Measurements from ENCODE around the gene C11orf97.

Gene C11orf97

DNA sequence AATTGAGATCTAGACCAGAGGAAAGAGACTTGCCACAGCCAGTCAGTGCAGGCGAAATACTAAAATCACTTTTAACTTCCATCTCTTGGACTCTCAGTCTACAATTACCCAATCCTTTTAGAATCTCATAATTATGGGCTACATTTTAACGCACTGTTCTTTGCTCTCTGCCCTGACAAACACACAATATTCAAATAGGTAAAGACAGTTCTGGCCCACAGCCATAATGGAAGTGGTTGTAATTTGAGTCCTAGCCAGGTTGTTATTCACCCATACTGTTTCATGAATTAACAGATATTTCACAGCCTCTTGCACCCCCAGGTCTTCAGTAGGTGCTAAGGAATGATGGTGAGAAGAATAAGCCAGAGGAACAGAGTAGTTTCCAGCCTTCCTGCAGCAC, 830 bp downstream of the C11orf97 start:
- no peak overlapping the region for H3K4me2 ChIP-seq (ENCODE audit: low read depth, low read length)
- no peaks in the 10 kb centered on the region for H3K27me3 ChIP-seq (replicated peaks; ENCODE audit: insufficient read depth, low read length)
- H3K9me2 ChIP-seq (replicated peaks; ENCODE audit: insufficient read depth, low read length): no peaks in the 10 kb centered on the region
- no peak for DNase-seq
- H3K36me3 ChIP-seq (replicated peaks; ENCODE audit: insufficient read depth, low read length): no peaks in the 10 kb centered on the region
- TF ChIP-seq EZH2phosphoT487 (IDR thresholded peaks at IDR 0.05; ENCODE audit: low read length): no peak
- TF ChIP-seq, protein P1, sequence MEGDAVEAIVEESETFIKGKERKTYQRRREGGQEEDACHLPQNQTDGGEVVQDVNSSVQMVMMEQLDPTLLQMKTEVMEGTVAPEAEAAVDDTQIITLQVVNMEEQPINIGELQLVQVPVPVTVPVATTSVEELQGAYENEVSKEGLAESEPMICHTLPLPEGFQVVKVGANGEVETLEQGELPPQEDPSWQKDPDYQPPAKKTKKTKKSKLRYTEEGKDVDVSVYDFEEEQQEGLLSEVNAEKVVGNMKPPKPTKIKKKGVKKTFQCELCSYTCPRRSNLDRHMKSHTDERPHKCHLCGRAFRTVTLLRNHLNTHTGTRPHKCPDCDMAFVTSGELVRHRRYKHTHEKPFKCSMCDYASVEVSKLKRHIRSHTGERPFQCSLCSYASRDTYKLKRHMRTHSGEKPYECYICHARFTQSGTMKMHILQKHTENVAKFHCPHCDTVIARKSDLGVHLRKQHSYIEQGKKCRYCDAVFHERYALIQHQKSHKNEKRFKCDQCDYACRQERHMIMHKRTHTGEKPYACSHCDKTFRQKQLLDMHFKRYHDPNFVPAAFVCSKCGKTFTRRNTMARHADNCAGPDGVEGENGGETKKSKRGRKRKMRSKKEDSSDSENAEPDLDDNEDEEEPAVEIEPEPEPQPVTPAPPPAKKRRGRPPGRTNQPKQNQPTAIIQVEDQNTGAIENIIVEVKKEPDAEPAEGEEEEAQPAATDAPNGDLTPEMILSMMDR (IDR thresholded peaks at IDR 0.05; ENCODE audit: low read length): no peak
- H3F3A ChIP-seq (ENCODE audit: insufficient read depth, low read length): no peaks in the 10 kb centered on the region
- no peaks in the 10 kb centered on the region for H3K79me2 ChIP-seq (ENCODE audit: low read length)
- no peak overlapping the region for H3K9ac ChIP-seq (ENCODE audit: low read length)
- no peaks in the 10 kb centered on the region for H3K4me1 ChIP-seq (ENCODE audit: low read length)
- H3K27ac ChIP-seq (ENCODE audit: low read length): no peak overlapping the region
- no peak overlapping the region for H3K4me3 ChIP-seq (ENCODE audit: low read length)
- no peaks in the 10 kb centered on the region for H4K20me1 ChIP-seq (ENCODE audit: insufficient read depth, low read length)
- H3K9me3 ChIP-seq (replicated peaks; ENCODE audit: insufficient read depth, low read length): no peaks in the 10 kb centered on the region
- no peak overlapping the region for H2AFZ ChIP-seq (ENCODE audit: low read length)

DNA sequence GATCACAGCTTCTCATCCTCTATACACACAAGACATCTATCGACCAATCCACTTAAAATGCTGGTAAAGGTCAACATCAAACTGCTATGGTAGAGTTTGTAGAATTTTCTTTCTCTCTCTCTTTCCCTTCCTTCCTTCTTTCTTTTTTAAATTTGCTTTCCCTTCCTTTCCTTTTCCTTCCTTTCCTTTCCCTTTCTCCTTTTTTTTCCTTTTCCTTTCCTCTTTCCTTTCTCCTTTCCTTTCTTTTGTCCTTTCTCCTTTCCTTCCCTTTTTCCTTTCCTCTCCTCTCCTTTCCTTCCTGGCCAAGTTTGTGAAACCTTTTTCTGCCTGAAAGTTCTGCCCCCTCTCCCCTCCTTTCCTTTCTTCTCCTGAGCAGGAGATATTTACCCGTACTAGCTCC, 3.1 kb downstream of the C11orf97 start:
- Histone ChIP-seq H2AFZ (ENCODE audit: low read length) (no peak overlapping the region), H3K79me2 (ENCODE audit: low read length) (no peaks in the 10 kb centered on the region), H3F3A (ENCODE audit: insufficient read depth, low read length) (no peaks in the 10 kb centered on the region), H3K27me3 (replicated peaks; ENCODE audit: insufficient read depth, low read length) (no peaks in the 10 kb centered on the region), H3K4me3 (ENCODE audit: low read length) (no peak overlapping the region), H3K9me2 (replicated peaks; ENCODE audit: insufficient read depth, low read length) (no peaks in the 10 kb centered on the region), H3K9me3 (replicated peaks; ENCODE audit: insufficient read depth, low read length) (no peaks in the 10 kb centered on the region), H3K4me2 (ENCODE audit: low read depth, low read length) (no peak overlapping the region), H3K4me1 (ENCODE audit: low read length) (no peaks in the 10 kb centered on the region), H3K36me3 (replicated peaks; ENCODE audit: insufficient read depth, low read length) (no peaks in the 10 kb centered on the region), H3K9ac (ENCODE audit: low read length) (no peak overlapping the region), H3K27ac (ENCODE audit: low read length) (no peak overlapping the region), H4K20me1 (ENCODE audit: insufficient read depth, low read length) (no peaks in the 10 kb centered on the region)
- no peak for DNase-seq
- TF ChIP-seq, protein P1 (IDR thresholded peaks at IDR 0.05; ENCODE audit: low read length): no peak

DNA sequence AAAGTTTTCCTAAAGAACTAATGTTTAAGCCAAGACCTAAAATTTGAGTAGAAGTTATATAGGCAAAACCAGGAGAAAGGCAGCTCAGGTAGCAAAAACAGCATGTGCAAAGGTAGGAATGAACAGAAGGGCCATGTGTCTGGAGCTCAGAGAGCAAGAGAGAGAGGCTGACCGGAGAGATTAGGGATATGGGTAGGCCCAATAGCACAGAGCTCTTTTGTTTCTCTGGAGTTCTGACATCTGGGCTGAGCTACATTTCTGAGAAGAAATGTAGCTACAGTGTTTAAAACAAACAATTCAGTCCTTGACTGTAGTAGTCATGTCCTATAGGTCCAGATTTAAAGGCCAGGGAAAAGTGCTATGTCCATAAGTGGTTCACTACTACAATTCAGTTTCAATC, 4.5 kb downstream of the C11orf97 start:
- Histone ChIP-seq H3K27me3 (replicated peaks; ENCODE audit: insufficient read depth, low read length) (no peaks in the 10 kb centered on the region), H4K20me1 (ENCODE audit: insufficient read depth, low read length) (no peaks in the 10 kb centered on the region), H3K9ac (ENCODE audit: low read length) (no peak overlapping the region), H3K4me1 (ENCODE audit: low read length) (no peaks in the 10 kb centered on the region), H3K9me3 (replicated peaks; ENCODE audit: insufficient read depth, low read length) (no peaks in the 10 kb centered on the region), H2AFZ (ENCODE audit: low read length) (no peak overlapping the region), H3K36me3 (replicated peaks; ENCODE audit: insufficient read depth, low read length) (no peaks in the 10 kb centered on the region), H3K79me2 (ENCODE audit: low read length) (no peaks in the 10 kb centered on the region), H3K4me2 (ENCODE audit: low read depth, low read length) (no peak overlapping the region), H3F3A (ENCODE audit: insufficient read depth, low read length) (no peaks in the 10 kb centered on the region), H3K9me2 (replicated peaks; ENCODE audit: insufficient read depth, low read length) (no peaks in the 10 kb centered on the region), H3K4me3 (ENCODE audit: low read length) (no peak overlapping the region), H3K27ac (ENCODE audit: low read length) (no peak overlapping the region)
- DNase-seq: no peak
- no peak for TF ChIP-seq EZH2 (optimal IDR thresholded peaks at IDR 0.05; ENCODE audit: low read depth, low read length)
- no peak for TF ChIP-seq EZH2phosphoT487 (IDR thresholded peaks at IDR 0.05; ENCODE audit: low read length)
- TF ChIP-seq, protein P1 (IDR thresholded peaks at IDR 0.05; ENCODE audit: low read length): no peak

DNA sequence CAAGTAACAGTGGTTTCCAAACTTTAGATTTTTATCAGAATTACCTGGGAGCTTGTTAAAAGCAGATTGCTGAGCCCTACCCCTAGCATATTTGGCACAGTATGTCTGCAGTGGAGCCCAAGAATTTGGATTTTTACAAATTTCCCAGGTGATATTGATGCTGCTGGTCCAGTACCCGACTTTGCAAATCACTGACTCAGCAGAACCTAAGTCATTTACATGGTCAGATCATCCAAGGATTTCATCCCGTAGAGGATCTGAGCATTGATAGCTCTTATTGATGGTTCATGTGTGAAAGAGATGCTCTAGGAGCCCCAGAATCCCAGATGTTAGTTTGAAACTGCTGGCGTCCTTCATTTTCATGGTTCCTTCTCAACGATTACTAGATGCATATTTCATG, 6.0 kb downstream of the C11orf97 start:
- Histone ChIP-seq H3K27ac (ENCODE audit: low read length) (no peak overlapping the region), H3K4me1 (ENCODE audit: low read length) (no peaks in the 10 kb centered on the region), H3K27me3 (replicated peaks; ENCODE audit: insufficient read depth, low read length) (no peaks in the 10 kb centered on the region), H3K9me2 (replicated peaks; ENCODE audit: insufficient read depth, low read length) (no peaks in the 10 kb centered on the region), H3K36me3 (replicated peaks; ENCODE audit: insufficient read depth, low read length) (no peaks in the 10 kb centered on the region), H3F3A (ENCODE audit: insufficient read depth, low read length) (no peaks in the 10 kb centered on the region), H3K79me2 (ENCODE audit: low read length) (no peaks in the 10 kb centered on the region), H3K9ac (ENCODE audit: low read length) (no peak overlapping the region), H3K4me3 (ENCODE audit: low read length) (no peak overlapping the region), H3K4me2 (ENCODE audit: low read depth, low read length) (no peak overlapping the region), H2AFZ (ENCODE audit: low read length) (no peak overlapping the region), H3K9me3 (replicated peaks; ENCODE audit: insufficient read depth, low read length) (no peaks in the 10 kb centered on the region), H4K20me1 (ENCODE audit: insufficient read depth, low read length) (no peaks in the 10 kb centered on the region)
- TF ChIP-seq, protein P1 (IDR thresholded peaks at IDR 0.05; ENCODE audit: low read length): no peak
- DNase-seq: no peak

All from MM.1S (cell line).